ENCODE results near the gene RASD1. TPM values are rescaled to one million over a fixed set of nuclear protein-coding genes. Genes with fewer than 3 reads are reported as not detected.
"Not testable (repeated sequence)": the region's sequence is repeated elsewhere in the genome, so short reads cannot be mapped to it uniquely, and the experiment has no call there.

The RASD1 gene
- total RNA-seq, 4 donors from 2014 or later: 1.1 to 8.4 (median 4.3) TPM

DNA sequence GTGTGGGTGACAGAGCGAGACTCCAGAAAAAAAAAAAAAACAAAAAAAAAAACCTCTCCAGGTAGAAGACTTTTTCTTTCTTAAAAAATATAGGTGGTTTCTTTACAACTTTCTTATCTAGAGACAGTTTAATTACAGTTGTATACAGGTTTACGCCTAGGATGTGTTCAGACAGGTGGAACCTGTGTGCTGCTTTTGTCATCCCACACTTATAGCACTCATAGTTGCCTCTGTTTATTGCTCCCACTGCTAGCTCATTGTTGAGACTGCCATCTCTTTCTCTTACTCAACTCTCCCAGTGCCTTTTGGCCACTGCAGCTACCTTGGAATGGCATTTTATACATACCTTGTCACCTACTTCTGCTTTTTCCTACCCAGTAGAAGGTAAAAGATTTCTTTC is 38.5 kb downstream of the RASD1 start:
- Histone ChIP-seq H3K27me3 (peaks cover 0 to 13% (median 0%) of the 10 kb centered on the region in 4 donors), H3K4me1 (no peaks in the 10 kb centered on the region), H3K27ac (no peak overlapping the region), H3K36me3 (no peaks in the 10 kb centered on the region), H3K9me3 (no peaks in the 10 kb centered on the region), H3K4me3 (no peak overlapping the region)
- no peak for DNase-seq
- 89 to 90% methylated on average over 2 of the region's 2 CpGs for WGBS, 2 donors
- intact Hi-C loops (cut with DNase I): no loop called here
- TF ChIP-seq CTCF (IDR thresholded peaks at IDR 0.05): no peak
- no peak for TF ChIP-seq POLR2A (IDR thresholded peaks at IDR 0.05)

- WGBS, 2 donors: 82 to 93% methylated on average over 5 to 17 of the region's 19 CpGs
Measured at GRCh38 chr17:17456251-17456650, 39.9 kb downstream of the RASD1 start.

GRCh38 chr17:17455173-17455572 is 41.0 kb downstream of the RASD1 start:
- WGBS, 2 donors: 86 to 100% methylated on average over 3 of the region's 4 CpGs

More at GRCh38 chr17:17456251-17456650, 39.9 kb downstream of the RASD1 start:
- H3K4me3 ChIP-seq: no peak overlapping the region
- TF ChIP-seq POLR2A (IDR thresholded peaks at IDR 0.05): no peak
- TF ChIP-seq CTCF (IDR thresholded peaks at IDR 0.05): no peak
- H3K27me3 ChIP-seq: peaks cover 0 to 13% (median 0%) of the 10 kb centered on the region in 4 donors
- no peak overlapping the region for H3K27ac ChIP-seq
- no peaks in the 10 kb centered on the region for H3K4me1 ChIP-seq
- H3K9me3 ChIP-seq: no peaks in the 10 kb centered on the region
- DNase-seq: no peak
- intact Hi-C loops (cut with DNase I): no loop called here
- no peaks in the 10 kb centered on the region for H3K36me3 ChIP-seq

GRCh38 chr17:17454700-17455099 is 41.5 kb downstream of the RASD1 start:
- H3K36me3 ChIP-seq; DNase-seq; H3K27ac ChIP-seq; H3K4me3 ChIP-seq; H3K4me1 ChIP-seq; intact Hi-C loops (cut with DNase I); H3K9me3 ChIP-seq: not testable (repeated sequence)
- peaks cover 0 to 13% (median 0%) of the 10 kb centered on the region in 4 donors for H3K27me3 ChIP-seq
- WGBS, 2 donors: 63% methylated on average over 1 of the region's 1 CpG; no CpG with 5 or more reads in 1 of the 2 donors

More at GRCh38 chr17:17455173-17455572, 41.0 kb downstream of the RASD1 start:
- Histone ChIP-seq H3K27me3 (peaks cover 0 to 13% (median 0%) of the 10 kb centered on the region in 4 donors), H3K4me1 (no peaks in the 10 kb centered on the region), H3K27ac (no peak overlapping the region), H3K4me3 (no peak overlapping the region), H3K9me3 (no peaks in the 10 kb centered on the region), H3K36me3 (no peaks in the 10 kb centered on the region)
- no peak for TF ChIP-seq CTCF (IDR thresholded peaks at IDR 0.05)
- TF ChIP-seq POLR2A (IDR thresholded peaks at IDR 0.05): no peak
- no peak for DNase-seq
- intact Hi-C loops (cut with DNase I): no loop called here

DNA sequence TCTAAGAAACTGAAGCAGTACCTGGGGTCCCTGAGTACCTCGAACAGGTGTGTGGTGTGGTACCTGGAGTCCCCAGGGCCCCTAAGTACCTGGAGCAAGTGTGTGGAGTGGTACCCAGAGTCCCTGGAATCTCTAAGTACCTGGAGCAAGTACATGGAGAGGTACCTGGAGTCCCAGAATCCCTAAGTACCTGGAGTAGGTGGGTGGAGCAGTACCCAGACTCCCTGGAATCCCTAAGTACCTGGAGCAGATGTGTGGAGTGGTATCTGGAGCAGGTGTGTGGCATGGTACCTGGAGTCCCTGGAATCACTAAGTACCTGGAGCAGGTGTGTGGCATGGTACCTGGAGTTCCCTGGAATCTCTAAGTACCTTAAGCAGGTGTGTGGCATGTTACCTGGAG is 41.9 kb downstream of the RASD1 start:
- no peak overlapping the region for H3K27ac ChIP-seq
- TF ChIP-seq POLR2A (IDR thresholded peaks at IDR 0.05) (no peak), CTCF (IDR thresholded peaks at IDR 0.05) (no peak)
- no peaks in the 10 kb centered on the region for H3K9me3 ChIP-seq
- H3K36me3 ChIP-seq: no peaks in the 10 kb centered on the region
- DNase-seq: no peak
- 60% methylated on average over 1 of the region's 1 CpG; no CpG with 5 or more reads in 1 of the 2 donors for WGBS, 2 donors
- intact Hi-C loops (cut with DNase I): no loop called here
- peaks cover 0 to 13% (median 0%) of the 10 kb centered on the region in 4 donors for H3K27me3 ChIP-seq
- H3K4me1 ChIP-seq: no peaks in the 10 kb centered on the region
- H3K4me3 ChIP-seq: no peak overlapping the region

DNA sequence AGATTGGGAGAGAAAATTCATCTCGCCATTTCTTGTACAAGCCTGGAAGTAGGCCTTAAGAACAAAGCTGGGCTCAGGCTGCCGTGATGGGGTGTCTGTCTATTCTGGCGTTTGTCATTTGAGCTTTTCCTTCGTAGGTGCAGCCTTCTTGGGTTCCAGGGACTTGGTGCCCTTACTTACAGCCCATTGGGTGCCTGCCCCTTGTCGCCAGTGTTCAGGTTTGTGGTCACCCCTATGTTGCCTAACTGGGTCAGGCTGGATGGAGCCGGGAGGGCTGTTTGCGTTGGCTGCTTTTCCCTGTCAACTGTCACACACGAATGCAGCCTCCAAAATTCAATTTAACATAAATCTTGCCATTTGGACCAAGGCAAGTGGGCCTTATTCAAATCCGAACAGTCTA is 43.1 kb downstream of the RASD1 start:
- H3K9me3 ChIP-seq: no peaks in the 10 kb centered on the region
- TF ChIP-seq POLR2A (IDR thresholded peaks at IDR 0.05) (no peak), CTCF (IDR thresholded peaks at IDR 0.05) (no peak)
- 72 to 77% methylated on average over 5 to 9 of the region's 9 CpGs for WGBS, 2 donors
- H3K27me3 ChIP-seq: peaks cover 0 to 13% (median 0%) of the 10 kb centered on the region in 4 donors
- no peak overlapping the region for H3K27ac ChIP-seq
- intact Hi-C loops (cut with DNase I): no loop called here
- no peaks in the 10 kb centered on the region for H3K36me3 ChIP-seq
- no peak for DNase-seq
- no peaks in the 10 kb centered on the region for H3K4me1 ChIP-seq
- H3K4me3 ChIP-seq: no peak overlapping the region
